Fibroblast of mammary gland (primary cell): ENCODE results near the gene HMCN1.
A peak's percentile ranks its signal among the peaks of the same experiment; 100 is the strongest.
"Not testable (repeated sequence)": the region's sequence is repeated elsewhere in the genome, so short reads cannot be mapped to it uniquely, and the experiment has no call there.

Source experiments
- DNase-seq: peaks from one replicate; pipeline ENCODE4 v3.0.0-alpha.2; 2010; ENCODE audit warnings: low read depth
- H3K4me3 ChIP-seq: 2 replicates; pipeline ENCODE4 v1.5.1; 2011; ENCODE audit warnings: low read depth, mild to moderate bottlenecking, low read length, moderate library complexity; ENCODE audit not compliant: control insufficient read depth
- CTCF ChIP-seq: conservative IDR thresholded peaks from 2 replicates; pipeline ENCODE4 v1.5.1; 2011; ENCODE audit warnings: low read depth, low read length, inconsistent platforms; ENCODE audit not compliant: control insufficient read depth, insufficient read depth

The HMCN1 gene

GRCh38 chr1:185786524-185786923, 52.3 kb downstream of the HMCN1 start:
- peak; percentile 67 for DNase-seq
- TF ChIP-seq CTCF: no peak
- H3K4me3 ChIP-seq: no peak overlapping the region

GRCh38 chr1:185787238-185787637, 53.0 kb downstream of the HMCN1 start:
- no peak for DNase-seq
- no peak overlapping the region for H3K4me3 ChIP-seq
- no peak for TF ChIP-seq CTCF

GRCh38 chr1:185788386-185788785, 54.2 kb downstream of the HMCN1 start:
- no peak overlapping the region for H3K4me3 ChIP-seq
- no peak for TF ChIP-seq CTCF

GRCh38 chr1:185789501-185790193, 55.5 kb downstream of the HMCN1 start:
- no peak overlapping the region for H3K4me3 ChIP-seq
- no peak for TF ChIP-seq CTCF
- DNase-seq: no peak

More at GRCh38 chr1:185788386-185788785, 54.2 kb downstream of the HMCN1 start:
- DNase-seq: no peak

GRCh38 chr1:185790194-185790735, 56.1 kb downstream of the HMCN1 start:
- peak; percentile 73 for DNase-seq
- H3K4me3 ChIP-seq: no peak overlapping the region
- TF ChIP-seq CTCF: no peak

GRCh38 chr1:185792040-185792439, 57.8 kb downstream of the HMCN1 start:
- no peak overlapping the region for H3K4me3 ChIP-seq
- DNase-seq: no peak
- no peak for TF ChIP-seq CTCF

- H3K4me3 ChIP-seq, DNase-seq: not testable (repeated sequence)
Observed at GRCh38 chr1:185794495-185794894, 60.3 kb downstream of the HMCN1 start.
